ENCODE results near the gene EIF5A.

Gene EIF5A

DNA sequence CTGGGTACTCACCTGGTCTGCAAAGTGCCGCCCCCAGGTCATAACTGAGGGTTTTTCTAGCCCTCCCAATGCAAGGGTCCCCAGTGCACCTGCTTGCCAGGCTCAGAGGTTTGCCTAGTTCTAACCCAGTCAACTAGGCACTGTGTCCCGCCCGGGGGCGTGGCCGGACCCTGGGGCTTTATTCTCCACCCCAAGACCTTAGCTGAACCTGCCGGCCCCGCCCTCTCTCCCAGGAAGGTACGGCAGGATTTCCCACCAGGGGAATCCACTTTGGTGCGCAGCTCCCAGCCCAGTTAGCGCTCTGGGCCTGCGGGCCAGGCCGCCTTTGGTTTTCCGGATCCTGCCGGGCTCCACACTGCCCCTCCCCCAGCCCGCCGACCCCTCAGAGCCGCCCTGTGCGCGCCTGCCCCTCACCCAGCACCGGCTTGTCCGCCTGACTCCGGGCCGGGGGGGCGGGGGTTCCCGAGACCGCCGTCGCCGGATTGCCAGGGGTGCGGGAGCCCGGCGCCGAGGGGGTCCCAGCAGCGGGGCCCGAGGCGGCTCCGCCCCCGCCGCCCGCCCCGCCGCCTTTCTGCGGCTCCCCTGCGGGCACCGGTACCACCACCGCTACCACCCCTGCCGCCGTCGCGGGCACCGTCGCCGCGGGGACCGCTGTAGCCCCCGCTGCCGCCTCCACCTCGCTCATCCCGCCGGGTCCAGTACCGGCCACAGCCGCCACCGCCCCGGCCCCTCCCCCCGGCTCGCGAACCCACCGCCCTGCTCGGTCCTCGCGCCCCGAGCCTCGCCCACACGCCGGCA, 13.4 kb upstream of the EIF5A start:
- H3K4me3 ChIP-seq (ENCODE audit: low read length) = no peak overlapping the region
- no peak for DNase-seq (ENCODE audit: low read depth)
- TF ChIP-seq, protein P1, sequence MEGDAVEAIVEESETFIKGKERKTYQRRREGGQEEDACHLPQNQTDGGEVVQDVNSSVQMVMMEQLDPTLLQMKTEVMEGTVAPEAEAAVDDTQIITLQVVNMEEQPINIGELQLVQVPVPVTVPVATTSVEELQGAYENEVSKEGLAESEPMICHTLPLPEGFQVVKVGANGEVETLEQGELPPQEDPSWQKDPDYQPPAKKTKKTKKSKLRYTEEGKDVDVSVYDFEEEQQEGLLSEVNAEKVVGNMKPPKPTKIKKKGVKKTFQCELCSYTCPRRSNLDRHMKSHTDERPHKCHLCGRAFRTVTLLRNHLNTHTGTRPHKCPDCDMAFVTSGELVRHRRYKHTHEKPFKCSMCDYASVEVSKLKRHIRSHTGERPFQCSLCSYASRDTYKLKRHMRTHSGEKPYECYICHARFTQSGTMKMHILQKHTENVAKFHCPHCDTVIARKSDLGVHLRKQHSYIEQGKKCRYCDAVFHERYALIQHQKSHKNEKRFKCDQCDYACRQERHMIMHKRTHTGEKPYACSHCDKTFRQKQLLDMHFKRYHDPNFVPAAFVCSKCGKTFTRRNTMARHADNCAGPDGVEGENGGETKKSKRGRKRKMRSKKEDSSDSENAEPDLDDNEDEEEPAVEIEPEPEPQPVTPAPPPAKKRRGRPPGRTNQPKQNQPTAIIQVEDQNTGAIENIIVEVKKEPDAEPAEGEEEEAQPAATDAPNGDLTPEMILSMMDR (conservative IDR thresholded peaks at IDR 0.05; ENCODE audit: low read length) = no peak

DNA sequence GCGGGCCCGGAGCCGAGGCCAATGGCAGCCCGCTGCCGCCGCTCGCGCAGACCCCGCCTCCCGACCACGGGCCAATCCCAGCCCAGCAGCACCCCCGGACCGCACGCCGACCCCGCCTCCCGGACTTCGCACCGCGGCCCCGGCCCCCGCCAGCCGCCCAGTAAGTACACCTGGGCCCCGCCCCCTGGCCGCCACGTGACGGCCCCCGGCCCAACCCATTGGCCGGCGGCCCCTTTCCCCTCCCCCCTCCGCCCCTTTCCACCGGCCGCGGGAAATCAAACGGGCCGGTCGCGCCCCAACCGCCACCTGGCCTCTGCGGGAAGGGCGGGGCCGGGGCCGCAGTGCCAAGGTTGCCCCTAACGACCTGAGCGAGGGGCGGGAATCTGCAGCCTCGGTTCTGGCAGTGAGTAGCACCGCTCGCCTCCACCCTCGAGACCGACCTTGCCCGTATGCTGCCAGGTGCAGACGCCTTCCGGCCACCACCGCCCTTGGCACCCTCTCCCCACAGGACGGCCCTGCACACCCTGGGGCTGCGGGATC, 12.7 kb upstream of the EIF5A start, which contains the start of gene YBX2:
YBX2 (minus strand) TSS at position 26 of the 540 bp plus-strand sequence. CDS start 139 bp downstream, outside the sequence.
- H3K4me3 ChIP-seq (ENCODE audit: low read length) = no peak within 1 kb of the TSS
- TF ChIP-seq, protein P1 (conservative IDR thresholded peaks at IDR 0.05; ENCODE audit: low read length) = no peak
- no peak for DNase-seq (ENCODE audit: low read depth)

DNA sequence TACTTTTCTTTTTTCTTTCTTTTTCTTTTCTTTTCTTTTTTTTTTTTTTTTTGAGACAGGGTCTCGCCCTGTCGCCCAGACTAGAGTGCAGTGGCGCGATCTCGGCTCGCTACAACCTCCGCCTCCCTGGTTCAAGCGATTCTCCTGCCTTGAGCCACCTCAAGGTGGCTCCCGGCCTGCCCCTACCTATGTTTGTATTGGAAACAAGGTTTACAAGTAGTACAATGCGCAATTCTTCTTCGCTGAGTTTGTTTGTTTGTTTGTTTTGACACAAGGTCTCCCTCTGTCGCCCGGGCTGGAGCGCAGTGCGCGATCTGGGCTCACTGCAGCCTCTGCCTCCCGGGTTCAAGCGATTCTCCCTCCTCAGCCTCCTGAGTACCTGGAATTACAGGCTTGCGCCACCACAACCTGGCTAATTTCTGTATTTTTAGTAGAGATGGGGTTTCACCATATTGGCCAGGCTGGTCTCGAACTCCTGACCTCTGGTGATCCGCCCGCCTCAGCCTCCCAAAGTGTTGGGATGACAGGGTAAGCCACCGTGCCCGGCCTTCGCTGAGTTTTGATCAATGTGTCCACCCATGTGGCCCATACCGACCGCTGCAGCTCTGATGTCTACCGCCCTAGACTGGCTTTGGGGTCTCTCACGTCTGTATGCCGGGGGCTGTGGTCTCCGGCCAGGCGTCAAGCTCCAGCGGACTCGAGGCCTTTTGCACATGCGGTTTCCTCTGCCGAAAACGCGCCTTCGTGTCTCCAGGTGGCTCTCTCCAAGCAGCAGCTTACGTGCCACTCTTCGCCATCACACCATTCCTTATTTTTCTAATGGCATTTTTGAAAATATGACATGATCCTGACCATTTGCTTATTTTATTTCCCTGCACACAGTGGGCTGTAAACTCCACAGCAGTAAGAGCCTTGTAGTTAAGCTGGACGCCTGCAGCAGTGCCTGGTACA, 11.9 kb upstream of the EIF5A start:
- DNase-seq (ENCODE audit: low read depth) = no peak
- TF ChIP-seq, protein P1 (conservative IDR thresholded peaks at IDR 0.05; ENCODE audit: low read length) = no peak
- H3K4me3 ChIP-seq (ENCODE audit: low read length) = no peak overlapping the region

DNA sequence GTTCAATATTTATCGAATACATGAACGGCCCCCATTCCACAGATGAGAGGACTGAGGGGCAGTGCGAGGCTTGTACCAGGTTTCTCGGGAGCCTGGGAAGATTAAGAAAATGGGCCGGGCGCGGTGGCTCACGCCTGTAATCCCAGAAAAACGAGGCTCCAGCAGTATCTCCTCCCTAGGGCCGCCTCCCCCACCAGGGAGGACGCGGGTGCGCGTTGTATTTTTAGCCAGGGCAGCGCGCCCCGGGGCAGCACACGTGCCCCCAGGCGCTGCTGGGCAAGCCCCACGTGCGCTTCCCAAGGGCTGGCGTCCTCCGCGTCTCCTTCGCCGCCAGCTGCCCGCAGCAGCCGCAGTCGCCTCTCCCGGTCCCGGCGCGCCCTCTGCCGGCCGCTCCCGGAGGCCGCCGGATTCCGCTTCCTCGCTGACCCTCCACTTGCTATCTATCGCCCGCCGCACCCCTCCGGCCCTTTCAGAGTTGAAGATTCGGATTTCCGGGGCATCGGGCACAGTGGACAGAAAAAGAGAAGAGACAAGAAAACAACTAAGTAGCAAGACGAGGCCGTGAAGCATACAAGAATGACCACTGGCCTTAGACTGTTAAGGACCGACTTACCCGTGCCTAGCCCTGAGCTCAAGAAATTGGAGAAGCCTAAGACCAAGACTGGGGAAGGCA, 11.1 kb upstream of the EIF5A start:
- DNase-seq (ENCODE audit: low read depth) = peak; percentile 79
- TF ChIP-seq, protein P1 (conservative IDR thresholded peaks at IDR 0.05; ENCODE audit: low read length) = peak; percentile 56
- H3K4me3 ChIP-seq (ENCODE audit: low read length) = no peak overlapping the region

DNA sequence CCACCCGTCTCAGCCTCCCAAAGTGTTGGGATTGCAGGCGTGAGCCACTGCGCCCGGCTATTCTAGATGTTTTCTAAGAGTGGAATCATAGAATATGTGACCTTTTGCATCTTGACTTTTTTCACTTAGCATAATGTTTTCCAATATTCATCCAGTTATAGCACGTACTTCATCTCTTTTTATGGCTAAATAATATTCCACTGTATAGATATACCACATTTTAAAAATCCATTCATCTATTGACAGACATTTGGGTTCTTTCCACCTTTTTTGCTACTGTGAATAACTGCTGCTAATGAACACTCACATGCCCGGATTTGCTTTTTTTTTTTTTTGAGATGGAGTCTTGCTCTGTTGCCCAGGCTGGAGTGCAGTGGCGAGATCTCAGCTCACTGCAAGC, 3.2 kb upstream of the EIF5A start:
- TF ChIP-seq, protein P1 (conservative IDR thresholded peaks at IDR 0.05; ENCODE audit: low read length) = no peak
- DNase-seq (ENCODE audit: low read depth) = no peak
- H3K4me3 ChIP-seq (ENCODE audit: low read length) = no peak overlapping the region

DNA sequence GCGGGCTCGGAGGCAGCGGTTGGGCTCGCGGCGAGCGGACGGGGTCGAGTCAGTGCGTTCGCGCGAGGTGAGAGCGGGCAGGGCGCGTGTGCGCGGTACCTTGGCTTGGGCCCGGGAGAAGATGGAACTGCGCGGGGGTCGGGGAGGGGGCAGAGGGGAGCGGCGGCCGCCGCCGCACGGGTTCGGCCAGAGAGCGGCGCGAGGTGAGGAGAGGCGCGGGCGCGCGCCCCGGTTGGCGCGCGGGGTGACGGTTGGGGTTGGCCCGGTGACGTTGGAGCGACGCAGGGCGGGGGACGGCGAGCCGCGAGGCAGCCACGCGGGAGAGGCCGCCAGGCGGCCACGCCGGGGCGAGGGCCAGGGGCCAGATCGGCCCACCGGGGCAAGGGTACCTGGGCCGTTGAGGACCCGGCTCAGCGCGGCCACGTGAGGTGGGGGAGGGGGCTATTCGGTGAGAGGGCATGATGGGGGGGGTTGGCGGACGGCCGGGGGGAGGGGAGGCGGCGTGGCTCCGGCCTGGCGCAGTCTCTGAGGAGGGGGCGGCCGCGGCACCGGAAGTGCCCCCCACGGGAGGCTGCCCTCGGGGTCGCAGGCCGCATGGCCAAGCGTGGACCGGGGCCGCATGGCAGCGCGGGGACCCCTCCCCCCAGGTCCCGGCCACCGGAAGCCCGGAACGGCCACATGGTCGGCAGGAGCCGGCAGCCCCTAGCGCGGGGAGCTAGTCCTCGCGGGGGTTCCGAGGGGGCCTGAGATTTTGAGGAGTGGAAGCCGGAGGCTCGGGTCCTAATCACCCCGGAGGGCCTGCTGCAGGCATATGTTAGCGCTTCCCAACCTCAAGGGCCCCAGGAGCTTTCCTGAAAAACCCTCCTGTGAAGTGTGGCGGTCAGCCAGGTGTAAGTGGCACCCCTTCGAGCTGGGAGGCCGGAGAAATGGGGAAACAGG, 527 bp downstream of the EIF5A start:
- peak; percentile 39 for DNase-seq (ENCODE audit: low read depth)
- TF ChIP-seq, protein P1 (conservative IDR thresholded peaks at IDR 0.05; ENCODE audit: low read length) = no peak
- peak overlapping the region; percentile 93 for H3K4me3 ChIP-seq (ENCODE audit: low read length)

Data from AG10803 (cell line).